ENCODE results near the gene POGLUT3. TPM values are rescaled to one million over a fixed set of nuclear protein-coding genes. Genes with fewer than 3 reads are reported as not detected.
A peak's percentile ranks its signal among the peaks of the same experiment; 100 is the strongest.

Gene POGLUT3
- total and polyA plus RNA-seq, 9 of the 15 experiments (the other 6 are each of a cell fraction or from before 2014, with no cell fraction given) = 4.6 to 29.7 (median 17.8) TPM

DNA sequence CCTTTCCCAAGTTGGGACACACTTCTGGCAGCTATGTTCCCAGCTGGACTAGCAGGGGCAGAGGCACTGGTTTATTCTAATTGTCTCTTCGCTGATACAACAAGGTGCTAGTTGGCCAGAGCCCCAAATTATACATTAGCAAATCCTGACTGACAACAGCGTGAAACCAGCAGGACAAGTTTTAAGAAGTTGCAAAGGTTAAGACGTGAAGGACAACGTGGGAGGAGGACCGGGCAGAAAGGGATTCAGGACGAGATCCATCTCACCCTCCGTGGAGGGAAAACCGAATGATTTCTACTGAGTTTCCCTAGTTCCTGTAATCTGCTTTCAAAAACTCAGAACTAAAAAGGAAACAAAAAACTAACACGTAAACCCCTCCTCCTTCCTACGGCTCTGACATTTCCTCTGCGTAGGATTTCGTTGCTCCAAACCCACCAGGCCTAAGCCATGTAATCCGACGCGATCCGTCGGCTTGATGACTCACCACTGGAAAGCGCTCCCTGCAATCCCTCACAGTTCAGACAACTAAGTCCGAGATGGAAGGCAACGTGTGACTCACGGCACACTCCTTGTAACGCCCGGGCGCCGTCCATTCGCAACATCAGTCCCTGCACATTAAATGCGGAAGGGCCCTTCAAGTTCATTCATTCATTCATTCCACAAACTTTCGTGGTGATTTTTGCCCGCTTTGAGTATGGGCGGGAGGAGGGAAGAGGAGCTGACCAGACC lies 703 bp downstream of the POGLUT3 start (continued):
- TF ChIP-seq, protein P1, sequence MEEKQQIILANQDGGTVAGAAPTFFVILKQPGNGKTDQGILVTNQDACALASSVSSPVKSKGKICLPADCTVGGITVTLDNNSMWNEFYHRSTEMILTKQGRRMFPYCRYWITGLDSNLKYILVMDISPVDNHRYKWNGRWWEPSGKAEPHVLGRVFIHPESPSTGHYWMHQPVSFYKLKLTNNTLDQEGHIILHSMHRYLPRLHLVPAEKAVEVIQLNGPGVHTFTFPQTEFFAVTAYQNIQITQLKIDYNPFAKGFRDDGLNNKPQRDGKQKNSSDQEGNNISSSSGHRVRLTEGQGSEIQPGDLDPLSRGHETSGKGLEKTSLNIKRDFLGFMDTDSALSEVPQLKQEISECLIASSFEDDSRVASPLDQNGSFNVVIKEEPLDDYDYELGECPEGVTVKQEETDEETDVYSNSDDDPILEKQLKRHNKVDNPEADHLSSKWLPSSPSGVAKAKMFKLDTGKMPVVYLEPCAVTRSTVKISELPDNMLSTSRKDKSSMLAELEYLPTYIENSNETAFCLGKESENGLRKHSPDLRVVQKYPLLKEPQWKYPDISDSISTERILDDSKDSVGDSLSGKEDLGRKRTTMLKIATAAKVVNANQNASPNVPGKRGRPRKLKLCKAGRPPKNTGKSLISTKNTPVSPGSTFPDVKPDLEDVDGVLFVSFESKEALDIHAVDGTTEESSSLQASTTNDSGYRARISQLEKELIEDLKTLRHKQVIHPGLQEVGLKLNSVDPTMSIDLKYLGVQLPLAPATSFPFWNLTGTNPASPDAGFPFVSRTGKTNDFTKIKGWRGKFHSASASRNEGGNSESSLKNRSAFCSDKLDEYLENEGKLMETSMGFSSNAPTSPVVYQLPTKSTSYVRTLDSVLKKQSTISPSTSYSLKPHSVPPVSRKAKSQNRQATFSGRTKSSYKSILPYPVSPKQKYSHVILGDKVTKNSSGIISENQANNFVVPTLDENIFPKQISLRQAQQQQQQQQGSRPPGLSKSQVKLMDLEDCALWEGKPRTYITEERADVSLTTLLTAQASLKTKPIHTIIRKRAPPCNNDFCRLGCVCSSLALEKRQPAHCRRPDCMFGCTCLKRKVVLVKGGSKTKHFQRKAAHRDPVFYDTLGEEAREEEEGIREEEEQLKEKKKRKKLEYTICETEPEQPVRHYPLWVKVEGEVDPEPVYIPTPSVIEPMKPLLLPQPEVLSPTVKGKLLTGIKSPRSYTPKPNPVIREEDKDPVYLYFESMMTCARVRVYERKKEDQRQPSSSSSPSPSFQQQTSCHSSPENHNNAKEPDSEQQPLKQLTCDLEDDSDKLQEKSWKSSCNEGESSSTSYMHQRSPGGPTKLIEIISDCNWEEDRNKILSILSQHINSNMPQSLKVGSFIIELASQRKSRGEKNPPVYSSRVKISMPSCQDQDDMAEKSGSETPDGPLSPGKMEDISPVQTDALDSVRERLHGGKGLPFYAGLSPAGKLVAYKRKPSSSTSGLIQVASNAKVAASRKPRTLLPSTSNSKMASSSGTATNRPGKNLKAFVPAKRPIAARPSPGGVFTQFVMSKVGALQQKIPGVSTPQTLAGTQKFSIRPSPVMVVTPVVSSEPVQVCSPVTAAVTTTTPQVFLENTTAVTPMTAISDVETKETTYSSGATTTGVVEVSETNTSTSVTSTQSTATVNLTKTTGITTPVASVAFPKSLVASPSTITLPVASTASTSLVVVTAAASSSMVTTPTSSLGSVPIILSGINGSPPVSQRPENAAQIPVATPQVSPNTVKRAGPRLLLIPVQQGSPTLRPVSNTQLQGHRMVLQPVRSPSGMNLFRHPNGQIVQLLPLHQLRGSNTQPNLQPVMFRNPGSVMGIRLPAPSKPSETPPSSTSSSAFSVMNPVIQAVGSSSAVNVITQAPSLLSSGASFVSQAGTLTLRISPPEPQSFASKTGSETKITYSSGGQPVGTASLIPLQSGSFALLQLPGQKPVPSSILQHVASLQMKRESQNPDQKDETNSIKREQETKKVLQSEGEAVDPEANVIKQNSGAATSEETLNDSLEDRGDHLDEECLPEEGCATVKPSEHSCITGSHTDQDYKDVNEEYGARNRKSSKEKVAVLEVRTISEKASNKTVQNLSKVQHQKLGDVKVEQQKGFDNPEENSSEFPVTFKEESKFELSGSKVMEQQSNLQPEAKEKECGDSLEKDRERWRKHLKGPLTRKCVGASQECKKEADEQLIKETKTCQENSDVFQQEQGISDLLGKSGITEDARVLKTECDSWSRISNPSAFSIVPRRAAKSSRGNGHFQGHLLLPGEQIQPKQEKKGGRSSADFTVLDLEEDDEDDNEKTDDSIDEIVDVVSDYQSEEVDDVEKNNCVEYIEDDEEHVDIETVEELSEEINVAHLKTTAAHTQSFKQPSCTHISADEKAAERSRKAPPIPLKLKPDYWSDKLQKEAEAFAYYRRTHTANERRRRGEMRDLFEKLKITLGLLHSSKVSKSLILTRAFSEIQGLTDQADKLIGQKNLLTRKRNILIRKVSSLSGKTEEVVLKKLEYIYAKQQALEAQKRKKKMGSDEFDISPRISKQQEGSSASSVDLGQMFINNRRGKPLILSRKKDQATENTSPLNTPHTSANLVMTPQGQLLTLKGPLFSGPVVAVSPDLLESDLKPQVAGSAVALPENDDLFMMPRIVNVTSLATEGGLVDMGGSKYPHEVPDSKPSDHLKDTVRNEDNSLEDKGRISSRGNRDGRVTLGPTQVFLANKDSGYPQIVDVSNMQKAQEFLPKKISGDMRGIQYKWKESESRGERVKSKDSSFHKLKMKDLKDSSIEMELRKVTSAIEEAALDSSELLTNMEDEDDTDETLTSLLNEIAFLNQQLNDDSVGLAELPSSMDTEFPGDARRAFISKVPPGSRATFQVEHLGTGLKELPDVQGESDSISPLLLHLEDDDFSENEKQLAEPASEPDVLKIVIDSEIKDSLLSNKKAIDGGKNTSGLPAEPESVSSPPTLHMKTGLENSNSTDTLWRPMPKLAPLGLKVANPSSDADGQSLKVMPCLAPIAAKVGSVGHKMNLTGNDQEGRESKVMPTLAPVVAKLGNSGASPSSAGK (IDR thresholded peaks at IDR 0.05) = peak; percentile 75
- TF ChIP-seq NFIC (IDR thresholded peaks at IDR 0.05) (peak; percentile 34), XRCC5 (IDR thresholded peaks at IDR 0.05; ENCODE audit: low read depth, low read length) (no peak; the same call in 1 of the 2 replicates), GMEB1 (CRISPR knock-in tag; IDR thresholded peaks at IDR 0.05) (no peak; the same call in 1 of the 2 replicates), NELFE (IDR thresholded peaks at IDR 0.05; ENCODE audit: insufficient read depth, insufficient read length) (no peak), SIX5 (IDR thresholded peaks at IDR 0.05; ENCODE audit: borderline replicate concordance in 1 of 2, insufficient read depth in 1 of 2, low read depth in 1 of 2, low read length in 2 of 2) (no peak)
- TF ChIP-seq, protein P2, sequence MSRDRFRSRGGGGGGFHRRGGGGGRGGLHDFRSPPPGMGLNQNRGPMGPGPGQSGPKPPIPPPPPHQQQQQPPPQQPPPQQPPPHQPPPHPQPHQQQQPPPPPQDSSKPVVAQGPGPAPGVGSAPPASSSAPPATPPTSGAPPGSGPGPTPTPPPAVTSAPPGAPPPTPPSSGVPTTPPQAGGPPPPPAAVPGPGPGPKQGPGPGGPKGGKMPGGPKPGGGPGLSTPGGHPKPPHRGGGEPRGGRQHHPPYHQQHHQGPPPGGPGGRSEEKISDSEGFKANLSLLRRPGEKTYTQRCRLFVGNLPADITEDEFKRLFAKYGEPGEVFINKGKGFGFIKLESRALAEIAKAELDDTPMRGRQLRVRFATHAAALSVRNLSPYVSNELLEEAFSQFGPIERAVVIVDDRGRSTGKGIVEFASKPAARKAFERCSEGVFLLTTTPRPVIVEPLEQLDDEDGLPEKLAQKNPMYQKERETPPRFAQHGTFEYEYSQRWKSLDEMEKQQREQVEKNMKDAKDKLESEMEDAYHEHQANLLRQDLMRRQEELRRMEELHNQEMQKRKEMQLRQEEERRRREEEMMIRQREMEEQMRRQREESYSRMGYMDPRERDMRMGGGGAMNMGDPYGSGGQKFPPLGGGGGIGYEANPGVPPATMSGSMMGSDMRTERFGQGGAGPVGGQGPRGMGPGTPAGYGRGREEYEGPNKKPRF (IDR thresholded peaks at IDR 0.05; ENCODE audit: low read depth, low read length) = no peak
- TF ChIP-seq, protein P3, sequence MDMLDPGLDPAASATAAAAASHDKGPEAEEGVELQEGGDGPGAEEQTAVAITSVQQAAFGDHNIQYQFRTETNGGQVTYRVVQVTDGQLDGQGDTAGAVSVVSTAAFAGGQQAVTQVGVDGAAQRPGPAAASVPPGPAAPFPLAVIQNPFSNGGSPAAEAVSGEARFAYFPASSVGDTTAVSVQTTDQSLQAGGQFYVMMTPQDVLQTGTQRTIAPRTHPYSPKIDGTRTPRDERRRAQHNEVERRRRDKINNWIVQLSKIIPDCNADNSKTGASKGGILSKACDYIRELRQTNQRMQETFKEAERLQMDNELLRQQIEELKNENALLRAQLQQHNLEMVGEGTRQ (CRISPR knock-in tag; IDR thresholded peaks at IDR 0.05) = no peak

All from K562 (cell line).